GM12878 (cell line): ENCODE results near the gene LGALS3. TPM values are rescaled to one million over a fixed set of nuclear protein-coding genes. Genes with fewer than 3 reads are reported as not detected.

Experiments
- ATAC-seq: fragments of 200-7000 bp; cut with Tn5 transposase; 3 replicates; pipeline ENCODE4 v1.9.1; 2020; ENCODE audit warnings: mild to moderate bottlenecking, moderate library complexity
- BruUV-seq: library from RNA; stranded (reverse); fragments of 400-500 nt; replicated peaks from 2 replicates; lab custom pipeline; 2021; lab: Mats Ljungman, UMichigan
- CTCF ChIA-PET: fragments of 300-600 bp; sonication (Branson Sonifier 250); formaldehyde crosslinking; extraction: SDS; loops from one replicate; lab custom pipeline; 2021; ENCODE audit warnings: inconsistent platforms; lab: Yijun Ruan, JAX
- POLR2A ChIA-PET: fragments of 350-600 bp; formaldehyde crosslinking; extraction: SDS; loops from one replicate; lab custom pipeline; 2021; ENCODE audit warnings: inconsistent platforms; lab: Charles Lee
- RAD21 ChIA-PET: fragments of 300-600 bp; sonication (Branson Sonifier 250); formaldehyde crosslinking; loops from one replicate; lab custom pipeline; 2023; ENCODE audit warnings: antibody characterized with exemption; ENCODE audit not compliant: unreplicated experiment; lab: Charles Lee
- SMC1A ChIA-PET: fragments of 300-600 bp; sonication (Branson Sonifier 250); formaldehyde crosslinking; loops from one replicate; lab custom pipeline; 2023; ENCODE audit not compliant: unreplicated experiment, uncharacterized antibody; lab: Charles Lee
- DNase-seq: peaks from one replicate; pipeline ENCODE4 v3.0.0-alpha.2; 2011; ENCODE audit warnings: low read depth, low spot score
- FAIRE-seq: peaks from 3 replicates; lab custom pipeline; 2011; peaks lifted over from hg19 to GRCh38; lab: Jason Lieb, UNC
- H2AFZ ChIP-seq: 2 replicates; pipeline ENCODE4 v1.6.0; 2011; ENCODE audit warnings: low read depth, low read length, control low read depth; ENCODE audit not compliant: control insufficient read depth
- H3K27ac ChIP-seq: 2 replicates; pipeline ENCODE4 v1.5.1; 2011; ENCODE audit warnings: control low read depth; ENCODE audit not compliant: control insufficient read depth, insufficient read depth
- H3K27me3 ChIP-seq, 2 experiments: replicated peaks in 1 of 2; 2 replicates each; pipeline versions ENCODE4 v1.6.0 to v1.6.1; 2011; ENCODE audit warnings: low read length in 1 of 2; ENCODE audit not compliant: control insufficient read depth in 2 of 2, insufficient read depth in 2 of 2
- H3K36me3 ChIP-seq, 2 experiments: 2 replicates each; pipeline ENCODE4 v1.5.1; 2011; ENCODE audit warnings: low read length in 1 of 2; ENCODE audit not compliant: control insufficient read depth in 2 of 2, insufficient read depth in 2 of 2
- H3K4me1 ChIP-seq: 2 replicates; pipeline ENCODE4 v1.6.1; 2011; ENCODE audit warnings: mild to moderate bottlenecking, low read length, moderate library complexity, mixed read lengths; ENCODE audit not compliant: control insufficient read depth, insufficient read depth
- H3K4me2 ChIP-seq: 2 replicates; pipeline ENCODE4 v1.6.0; 2011; ENCODE audit warnings: control low read depth; ENCODE audit not compliant: control insufficient read depth, insufficient read depth
- H3K4me3 ChIP-seq: fragments of 200-600 bp; sonication (generic); 2 replicates; pipeline ENCODE4 v1.5.1; 2016
- H3K79me2 ChIP-seq: 2 replicates; pipeline ENCODE4 v1.6.0; 2011; ENCODE audit warnings: low read length; ENCODE audit not compliant: control insufficient read depth, insufficient read depth
- H3K9ac ChIP-seq: 2 replicates; pipeline ENCODE4 v1.8.0; 2011; ENCODE audit warnings: low read length, control low read depth, mixed read lengths; ENCODE audit not compliant: control insufficient read depth, insufficient read depth
- H3K9me3 ChIP-seq: replicated peaks from 3 replicates; pipeline ENCODE4 v1.5.1; 2011; ENCODE audit warnings: mild to moderate bottlenecking, low read length; ENCODE audit not compliant: control insufficient read depth, insufficient read depth
- H4K20me1 ChIP-seq: 2 replicates; pipeline ENCODE4 v1.6.0; 2011; ENCODE audit not compliant: control insufficient read depth, insufficient read depth
- BCL11A ChIP-seq: IDR thresholded peaks from 2 replicates; pipeline ENCODE4 v1.6.1; 2011; ENCODE audit warnings: low read depth, low read length
- BRCA1 ChIP-seq: IDR thresholded peaks from 2 replicates; pipeline ENCODE4 v1.6.1; 2011; ENCODE audit warnings: low read depth, low read length, improper control_type of control experiment
- CHD2 ChIP-seq: IDR thresholded peaks from 2 replicates; pipeline ENCODE4 v1.6.1; 2011; ENCODE audit warnings: low read depth, low read length, improper control_type of control experiment, borderline replicate concordance
- EP300 ChIP-seq, 2 experiments: fragments of 150-350 bp in 1 of 2; IDR thresholded peaks; 2 replicates each; pipeline ENCODE4 v1.6.1; 2011 to 2012; ENCODE audit warnings: low read depth in 2 of 2, low read length in 2 of 2, borderline replicate concordance in 1 of 2, improper control_type of control experiment in 1 of 2, inconsistent platforms in 1 of 2; ENCODE audit not compliant: control insufficient read depth in 1 of 2
- HDAC6 ChIP-seq: fragments of 200-600 bp; sonication (generic); IDR thresholded peaks from one replicate; pipeline ENCODE4 v1.8.0; 2017; ENCODE audit warnings: antibody characterized with exemption; ENCODE audit not compliant: unreplicated experiment
- KLF5 ChIP-seq: fragments of 450-650 bp; IDR thresholded peaks from 2 replicates; pipeline ENCODE4 v1.6.1; 2014; ENCODE audit warnings: mild to moderate bottlenecking; ENCODE audit not compliant: partially characterized antibody
- MTA2 ChIP-seq: fragments of 450-650 bp; IDR thresholded peaks from 2 replicates; pipeline ENCODE4 v1.6.1; 2016; ENCODE audit warnings: low read depth, mild to moderate bottlenecking, moderate library complexity
- NR2F1 ChIP-seq: fragments of 450-650 bp; conservative IDR thresholded peaks from 2 replicates; pipeline ENCODE4 v1.6.1; 2017; ENCODE audit warnings: mild to moderate bottlenecking
- PAX5 ChIP-seq: IDR thresholded peaks from 2 replicates; pipeline ENCODE4 v1.6.1; 2011; ENCODE audit warnings: low read depth, low read length, borderline replicate concordance
- RAD21 ChIP-seq: IDR thresholded peaks from 2 replicates; pipeline ENCODE4 v1.6.1; 2011; ENCODE audit warnings: mild to moderate bottlenecking, low read depth, low read length, moderate library complexity; ENCODE audit not compliant: insufficient read depth
- SIX5 ChIP-seq: IDR thresholded peaks from 2 replicates; pipeline ENCODE4 v1.6.1; 2011; ENCODE audit warnings: mild to moderate bottlenecking, low read depth, low read length, moderate library complexity; ENCODE audit not compliant: severe bottlenecking
- SMARCA5 ChIP-seq: fragments of 450-650 bp; IDR thresholded peaks from 2 replicates; pipeline ENCODE4 v1.6.1; 2017; ENCODE audit warnings: mild to moderate bottlenecking
- SP1 ChIP-seq: IDR thresholded peaks from one replicate; pipeline ENCODE4 v1.6.1; 2011; ENCODE audit warnings: low read depth, low read length
- SREBF1 ChIP-seq: IDR thresholded peaks from 2 replicates; pipeline ENCODE4 v1.6.1; 2012; ENCODE audit warnings: mild to moderate bottlenecking, low read length
- SREBF2 ChIP-seq: IDR thresholded peaks from 2 replicates; pipeline ENCODE4 v1.6.1; 2012; ENCODE audit warnings: mild to moderate bottlenecking, low read length
- TAF1 ChIP-seq: IDR thresholded peaks from 2 replicates; pipeline ENCODE4 v1.6.1; 2011; ENCODE audit warnings: mild to moderate bottlenecking, low read depth, low read length, borderline replicate concordance
- TBL1XR1 ChIP-seq: IDR thresholded peaks from 2 replicates; pipeline ENCODE4 v1.6.1; 2012; ENCODE audit warnings: low read depth, low read length, improper control_type of control experiment
- WRNIP1 ChIP-seq: IDR thresholded peaks from 2 replicates; pipeline ENCODE4 v1.6.1; 2011; ENCODE audit warnings: low read depth, low read length, improper control_type of control experiment, borderline replicate concordance
- ZSCAN29 ChIP-seq: fragments of 450-650 bp; IDR thresholded peaks from 2 replicates; pipeline ENCODE4 v1.6.1; 2017; ENCODE audit warnings: mild to moderate bottlenecking, moderate library complexity
- WGBS: methylation state at CpG from one replicate; pipeline ENCODE4 v1.1.6; 2016; ENCODE audit warnings: low lambda C conversion rate; ENCODE audit not compliant: insufficient replicate concordance, insufficient coverage; ENCODE audit errors: missing lambda C conversion rate; 5-methylcytosine and 5-hydroxymethylcytosine counted together
- in situ Hi-C: fragments of 300-500 bp; cut with MboI; formaldehyde crosslinking; loops from 9 replicates; pipeline ENCODE4 v1.14.3; 2018; ENCODE audit warnings: mixed read lengths
- intact Hi-C: fragments of 100-400 bp; cut with micrococcal nuclease; formaldehyde crosslinking; loops from one replicate; pipeline ENCODE4 v1.14.2; 2022; ENCODE audit not compliant: unreplicated experiment
- polyA plus RNA-seq, 11 experiments: library from polyadenylated mRNA; depleted of rRNA in 4 of 11; unstranded in 6 of 11; stranded (reverse) in 5 of 11; fragments of >200 nt; fragmentation: Nextera tagmentation in 4 of 11; fragmentation: Illumina TruSeq in 1 of 11; extraction: Ambion mirVana in 4 of 11; extraction: Trizol in 1 of 11; gene quantifications; 1 replicate in 1 of 11; 2 replicates in 10 of 11; pipeline versions ENCODE4 v1.2.1 to v1.2.3, GENCODE V29; 2011 to 2016; ENCODE audit warnings: inconsistent platforms in 2 of 11, missing spikeins in 2 of 11, low read depth in 1 of 11
- total RNA-seq, 4 experiments: library from RNA; depleted of rRNA in 3 of 4; stranded (reverse); fragments of >200 nt in 3 of 4; fragmentation: Illumina TruSeq in 1 of 4; extraction: Trizol in 1 of 4; gene quantifications; 2 replicates each; pipeline versions ENCODE4 v1.2.1 to v1.2.3, GENCODE V29; 2013 to 2021
- TF ChIP-seq, protein P1 (sequence below): fragments of 450-650 bp; formaldehyde crosslinking; IDR thresholded peaks from 2 replicates; pipeline ENCODE4 v1.4.0; 2020; ENCODE audit warnings: mild to moderate bottlenecking, moderate library complexity

LGALS3 gene
- total and polyA plus RNA-seq, 10 of the 15 experiments (the other 5 are each of a cell fraction or from before 2014, with no cell fraction given): 1.5 to 34.2 (median 18.4) TPM

DNA sequence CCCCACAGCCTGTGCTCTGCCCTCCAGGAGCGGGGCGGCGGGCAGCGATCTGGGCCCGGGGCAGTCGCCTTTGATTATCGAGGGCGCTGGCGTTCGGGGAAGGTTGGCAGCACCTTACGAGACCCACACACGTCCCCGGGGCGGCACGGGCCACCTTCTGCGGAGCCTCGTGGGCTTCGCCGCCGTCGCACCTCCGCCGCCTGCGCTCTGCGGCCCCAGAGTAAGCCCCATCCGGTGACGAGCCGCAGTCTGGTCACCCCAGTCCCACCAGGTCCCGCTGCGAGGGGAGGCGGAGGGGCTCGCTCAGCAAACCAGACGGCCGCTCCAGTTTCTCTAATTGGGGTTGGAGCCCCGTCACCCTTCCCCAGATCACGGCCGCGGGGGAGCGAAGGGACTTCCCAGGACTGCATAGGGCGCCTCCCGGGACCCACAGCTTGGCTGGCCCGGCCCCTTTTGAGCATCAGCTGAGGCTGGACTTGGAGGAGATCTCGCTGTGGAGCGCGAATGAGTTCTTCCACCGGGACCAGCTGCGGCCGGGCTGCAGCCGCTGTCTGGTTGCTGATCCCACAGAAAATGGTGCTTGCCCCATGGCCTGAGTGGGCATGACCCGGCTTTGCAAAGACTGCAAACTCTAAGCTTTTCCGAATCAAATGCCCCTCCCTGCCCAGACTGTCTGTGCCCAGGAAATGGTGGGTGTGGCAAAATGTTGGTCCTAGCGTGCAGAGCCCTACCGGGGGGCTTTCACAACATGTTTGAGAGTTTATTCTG lies 560 bp downstream of the LGALS3 start (continued):
- 0 out of 2 replicates have a peak, but pooled peaks have one; percentile 17 for TF ChIP-seq TAF1
- no peak for TF ChIP-seq WRNIP1
- TF ChIP-seq PAX5: 0 out of 2 replicates have a peak, but pooled peaks have one; percentile 33
- no peak for TF ChIP-seq BRCA1
- TF ChIP-seq KLF5: peak; percentile 17
- TF ChIP-seq MTA2: peak; percentile 30; the same call in 1 of the 2 replicates
- 0 out of 2 replicates have a peak, but pooled peaks have one; percentile 13 for TF ChIP-seq CHD2
- no peak for TF ChIP-seq ZSCAN29
- TF ChIP-seq, all 136 proteins: peak for 17

DNA sequence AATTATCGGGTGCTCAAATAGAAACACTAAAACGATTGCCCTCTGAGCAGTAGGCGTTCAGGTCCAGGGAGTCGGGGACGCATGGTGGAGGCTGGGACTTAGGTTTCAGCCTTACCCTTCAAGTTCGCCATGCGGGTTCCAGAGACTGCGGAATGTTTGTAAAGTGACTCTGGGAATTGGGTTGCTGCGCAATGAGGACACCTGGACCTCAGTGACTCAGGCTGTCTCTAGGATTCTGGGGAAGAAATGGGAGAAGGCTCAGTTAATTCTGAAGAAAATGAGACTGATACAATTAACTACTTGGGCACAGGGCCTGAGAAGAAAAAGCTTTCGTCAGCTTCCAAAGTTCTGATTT lies 1.1 kb downstream of the LGALS3 start:
- in situ Hi-C loops: no loop called here
- peak overlapping the region; percentile 73 for H3K4me3 ChIP-seq
- DNase-seq: no peak
- peak overlapping the region; percentile 42; the same call in 1 of the 2 replicates for H3K9ac ChIP-seq
- no peaks in the 10 kb centered on the region for H3K27me3 ChIP-seq
- SMC1A ChIA-PET: interaction anchor here (1.2 to 5.7 kb wide), 3 partner anchors 30 to 38 kb away, joined by 4 to 26 read pairs (median 6); no protein-coding TSS in a partner anchor
- H3K79me2 ChIP-seq: peaks cover 4% of the 10 kb centered on the region
- CTCF ChIA-PET: interaction anchor here (1.4 to 2.3 kb wide), 2 partner anchors 28 to 30 kb away, joined by 3 to 12 read pairs; no protein-coding TSS in a partner anchor
- H4K20me1 ChIP-seq: peaks cover 3% of the 10 kb centered on the region; the same call in 1 of the 2 replicates
- H3K27ac ChIP-seq: no peak overlapping the region
- 43% methylated on average over 10 of the region's 10 CpGs for WGBS
- BruUV-seq: TSS peak; percentile 53
- intact Hi-C loops: no loop called here
- H2AFZ ChIP-seq: no peak overlapping the region
- POLR2A ChIA-PET: interaction anchor here (1.1 to 1.8 kb wide), 6 partner anchors 26 to 62 kb away, joined by 3 to 7 read pairs (median 4); no protein-coding TSS in a partner anchor
- H3K9me3 ChIP-seq: no peaks in the 10 kb centered on the region
- FAIRE-seq: no peak
- RAD21 ChIA-PET: interaction anchor here (0.9 to 2.4 kb wide), 3 partner anchors 27 to 40 kb away, joined by 3 to 10 read pairs (median 4); no protein-coding TSS in a partner anchor
- H3K4me2 ChIP-seq: peak overlapping the region; percentile 93
- ATAC-seq: no peak
- H3K4me1 ChIP-seq: peaks cover 6% of the 10 kb centered on the region
- no peaks in the 10 kb centered on the region for H3K36me3 ChIP-seq
- TF ChIP-seq SMARCA5 (no peak), NR2F1 (no peak), EP300 (IDR thresholded peaks at IDR 0.05; ENCODE audit: borderline replicate concordance in 1 of 2, control insufficient read depth in 1 of 2, low read depth in 2 of 2, low read length in 2 of 2) (no peak), SREBF1 (no peak), HDAC6 (no peak), SREBF2 (no peak), BCL11A (no peak), SIX5 (no peak), RAD21 (no peak), TBL1XR1 (no peak), SP1 (no peak)
- TF ChIP-seq, protein P1, sequence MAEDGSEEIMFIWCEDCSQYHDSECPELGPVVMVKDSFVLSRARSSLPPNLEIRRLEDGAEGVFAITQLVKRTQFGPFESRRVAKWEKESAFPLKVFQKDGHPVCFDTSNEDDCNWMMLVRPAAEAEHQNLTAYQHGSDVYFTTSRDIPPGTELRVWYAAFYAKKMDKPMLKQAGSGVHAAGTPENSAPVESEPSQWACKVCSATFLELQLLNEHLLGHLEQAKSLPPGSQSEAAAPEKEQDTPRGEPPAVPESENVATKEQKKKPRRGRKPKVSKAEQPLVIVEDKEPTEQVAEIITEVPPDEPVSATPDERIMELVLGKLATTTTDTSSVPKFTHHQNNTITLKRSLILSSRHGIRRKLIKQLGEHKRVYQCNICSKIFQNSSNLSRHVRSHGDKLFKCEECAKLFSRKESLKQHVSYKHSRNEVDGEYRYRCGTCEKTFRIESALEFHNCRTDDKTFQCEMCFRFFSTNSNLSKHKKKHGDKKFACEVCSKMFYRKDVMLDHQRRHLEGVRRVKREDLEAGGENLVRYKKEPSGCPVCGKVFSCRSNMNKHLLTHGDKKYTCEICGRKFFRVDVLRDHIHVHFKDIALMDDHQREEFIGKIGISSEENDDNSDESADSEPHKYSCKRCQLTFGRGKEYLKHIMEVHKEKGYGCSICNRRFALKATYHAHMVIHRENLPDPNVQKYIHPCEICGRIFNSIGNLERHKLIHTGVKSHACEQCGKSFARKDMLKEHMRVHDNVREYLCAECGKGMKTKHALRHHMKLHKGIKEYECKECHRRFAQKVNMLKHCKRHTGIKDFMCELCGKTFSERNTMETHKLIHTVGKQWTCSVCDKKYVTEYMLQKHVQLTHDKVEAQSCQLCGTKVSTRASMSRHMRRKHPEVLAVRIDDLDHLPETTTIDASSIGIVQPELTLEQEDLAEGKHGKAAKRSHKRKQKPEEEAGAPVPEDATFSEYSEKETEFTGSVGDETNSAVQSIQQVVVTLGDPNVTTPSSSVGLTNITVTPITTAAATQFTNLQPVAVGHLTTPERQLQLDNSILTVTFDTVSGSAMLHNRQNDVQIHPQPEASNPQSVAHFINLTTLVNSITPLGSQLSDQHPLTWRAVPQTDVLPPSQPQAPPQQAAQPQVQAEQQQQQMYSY (CRISPR knock-in tag): no peak
